Colon (tissue), 2 donors: ENCODE data around the gene TOR3A.
"Not testable (repeated sequence)": the region's sequence is repeated elsewhere in the genome, so short reads cannot be mapped to it uniquely, and the experiment has no call there.

Source experiments
- FAIRE-seq: peaks from 2 replicates; lab custom pipeline; 2012; peaks lifted over from hg19 to GRCh38; lab: Jason Lieb, UNC
- donor health status: control.
- donor health status: control.

The TOR3A gene

GRCh38 chr1:179081687-179082332 lies at the start of gene TOR3A:
Gene TOR3A, plus strand, starts transcription at chr1:179082070. Its CDS starts 59 bp downstream, at chr1:179082129.
- FAIRE-seq = no peak

GRCh38 chr1:179034720-179035119 lies 47.1 kb upstream of the TOR3A start:
- FAIRE-seq = no peak

GRCh38 chr1:179036844-179037465 lies 44.9 kb upstream of the TOR3A start:
- no peak for FAIRE-seq

GRCh38 chr1:179038528-179039281 lies 43.2 kb upstream of the TOR3A start:
- FAIRE-seq = no peak

- FAIRE-seq = not testable (repeated sequence)
Measured at GRCh38 chr1:179039502-179040174, 42.2 kb upstream of the TOR3A start.

- not testable (repeated sequence) for FAIRE-seq
Measured at GRCh38 chr1:179040175-179040551, 41.7 kb upstream of the TOR3A start.

GRCh38 chr1:179042087-179042486 lies 39.8 kb upstream of the TOR3A start:
- FAIRE-seq = no peak

GRCh38 chr1:179042700-179043099 lies 39.2 kb upstream of the TOR3A start:
- no peak for FAIRE-seq

GRCh38 chr1:179043266-179043665 lies 38.6 kb upstream of the TOR3A start:
- FAIRE-seq = no peak

- no peak for FAIRE-seq
Measured at GRCh38 chr1:179043907-179044306, 38.0 kb upstream of the TOR3A start.

- no peak for FAIRE-seq
Measured at GRCh38 chr1:179046808-179047635, 34.8 kb upstream of the TOR3A start.

- no peak for FAIRE-seq
Measured at GRCh38 chr1:179047636-179047997, 34.3 kb upstream of the TOR3A start.

GRCh38 chr1:179048339-179049124 lies 33.3 kb upstream of the TOR3A start:
- no peak for FAIRE-seq

GRCh38 chr1:179052776-179053175 lies 29.1 kb upstream of the TOR3A start:
- no peak for FAIRE-seq

- FAIRE-seq = no peak
Measured at GRCh38 chr1:179053486-179053885, 28.4 kb upstream of the TOR3A start.

- FAIRE-seq = no peak
Measured at GRCh38 chr1:179055937-179056336, 25.9 kb upstream of the TOR3A start.

GRCh38 chr1:179058487-179059483 lies 23.1 kb upstream of the TOR3A start:
- no peak for FAIRE-seq

- no peak for FAIRE-seq
Measured at GRCh38 chr1:179061360-179062282, 20.2 kb upstream of the TOR3A start.

- FAIRE-seq = no peak
Measured at GRCh38 chr1:179066471-179066870, 15.4 kb upstream of the TOR3A start.
